Stomach (tissue), 4 donors: ENCODE data around the gene HPS1.

Experiments used
- POLR2A ChIP-seq, 4 donors: fragments of 450-650 bp; IDR thresholded peaks; one replicate each; pipeline ENCODE4 v1.6.1; 2016; ENCODE audit warnings: antibody characterized with exemption in 4 of 4, control low read depth in 2 of 4, mild to moderate bottlenecking in 1 of 4, moderate library complexity in 1 of 4
- TF ChIP-seq, protein P1 (sequence below), 7 experiments: fragments of 450-650 bp in 4 of 7; fragments of 200-600 bp in 3 of 7; sonication (generic) in 3 of 7; IDR thresholded peaks; one replicate each; pipeline ENCODE4 v1.5.1; 2016 to 2019; ENCODE audit warnings: antibody characterized with exemption in 7 of 7, control low read depth in 2 of 7, mild to moderate bottlenecking in 1 of 7

- TF ChIP-seq, protein P1, sequence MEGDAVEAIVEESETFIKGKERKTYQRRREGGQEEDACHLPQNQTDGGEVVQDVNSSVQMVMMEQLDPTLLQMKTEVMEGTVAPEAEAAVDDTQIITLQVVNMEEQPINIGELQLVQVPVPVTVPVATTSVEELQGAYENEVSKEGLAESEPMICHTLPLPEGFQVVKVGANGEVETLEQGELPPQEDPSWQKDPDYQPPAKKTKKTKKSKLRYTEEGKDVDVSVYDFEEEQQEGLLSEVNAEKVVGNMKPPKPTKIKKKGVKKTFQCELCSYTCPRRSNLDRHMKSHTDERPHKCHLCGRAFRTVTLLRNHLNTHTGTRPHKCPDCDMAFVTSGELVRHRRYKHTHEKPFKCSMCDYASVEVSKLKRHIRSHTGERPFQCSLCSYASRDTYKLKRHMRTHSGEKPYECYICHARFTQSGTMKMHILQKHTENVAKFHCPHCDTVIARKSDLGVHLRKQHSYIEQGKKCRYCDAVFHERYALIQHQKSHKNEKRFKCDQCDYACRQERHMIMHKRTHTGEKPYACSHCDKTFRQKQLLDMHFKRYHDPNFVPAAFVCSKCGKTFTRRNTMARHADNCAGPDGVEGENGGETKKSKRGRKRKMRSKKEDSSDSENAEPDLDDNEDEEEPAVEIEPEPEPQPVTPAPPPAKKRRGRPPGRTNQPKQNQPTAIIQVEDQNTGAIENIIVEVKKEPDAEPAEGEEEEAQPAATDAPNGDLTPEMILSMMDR (IDR thresholded peaks at IDR 0.05) = no peak
- no peak for TF ChIP-seq POLR2A (IDR thresholded peaks at IDR 0.05)
These were observed 35.4 kb upstream of the HPS1 start for GRCh38 chr10:98482096-98482495.
